Kidney capillary endothelial cell (primary cell): ENCODE data around the gene REEP6.
"Not testable (repeated sequence)": the region's sequence is repeated elsewhere in the genome, so short reads cannot be mapped to it uniquely, and the experiment has no call there.

Experiments used
- DNase-seq: peaks from one replicate; pipeline ENCODE4 v3.0.0-alpha.2; 2018; ENCODE audit warnings: low spot score

The REEP6 gene

GRCh38 chr19:1524287-1524971 is 33.4 kb downstream of the REEP6 start:
- no peak for DNase-seq

- DNase-seq, result no peak
These were observed 34.0 kb downstream of the REEP6 start for GRCh38 chr19:1524972-1525325.

- DNase-seq, result no peak
These were observed 34.4 kb downstream of the REEP6 start for GRCh38 chr19:1525343-1525742.

GRCh38 chr19:1526066-1526778 is 35.2 kb downstream of the REEP6 start:
- DNase-seq, result no peak

GRCh38 chr19:1526979-1527649 is 36.1 kb downstream of the REEP6 start:
- DNase-seq, result no peak

GRCh38 chr19:1527650-1528309 is 36.8 kb downstream of the REEP6 start:
- no peak for DNase-seq

- no peak for DNase-seq
These were observed 37.8 kb downstream of the REEP6 start for GRCh38 chr19:1528596-1529429.

- DNase-seq, result no peak
These were observed 38.4 kb downstream of the REEP6 start for GRCh38 chr19:1529430-1529816.

GRCh38 chr19:1530856-1531255 is 39.9 kb downstream of the REEP6 start:
- DNase-seq, result not testable (repeated sequence)

GRCh38 chr19:1531587-1531986 is 40.6 kb downstream of the REEP6 start:
- DNase-seq, result no peak

GRCh38 chr19:1532003-1532402 is 41.0 kb downstream of the REEP6 start:
- no peak for DNase-seq

- DNase-seq, result no peak
These were observed 42.6 kb downstream of the REEP6 start for GRCh38 chr19:1533510-1534150.

- DNase-seq, result no peak
These were observed 44.0 kb downstream of the REEP6 start for GRCh38 chr19:1534972-1535371.

GRCh38 chr19:1535699-1536098 is 44.7 kb downstream of the REEP6 start:
- not testable (repeated sequence) for DNase-seq

GRCh38 chr19:1538978-1539377 is 48.0 kb downstream of the REEP6 start:
- no peak for DNase-seq

GRCh38 chr19:1539749-1540148 is 48.8 kb downstream of the REEP6 start:
- not testable (repeated sequence) for DNase-seq

- no peak for DNase-seq
These were observed 49.5 kb downstream of the REEP6 start for GRCh38 chr19:1540365-1540925.
